NCI-H2107 treated with DMSO at 0.1 percent for 48 hours (cell line): ENCODE results near the gene GP9.
"Not testable (repeated sequence)": the region's sequence is repeated elsewhere in the genome, so short reads cannot be mapped to it uniquely, and the experiment has no call there.

Experiments
- DNase-seq: peaks from one replicate; lab custom pipeline; 2025; ENCODE audit not compliant: unreplicated experiment; lab: John Stamatoyannopoulos, UW

Gene GP9

GRCh38 chr3:129047553-129047839, 13.1 kb upstream of the GP9 start:
- no peak for DNase-seq

DNA sequence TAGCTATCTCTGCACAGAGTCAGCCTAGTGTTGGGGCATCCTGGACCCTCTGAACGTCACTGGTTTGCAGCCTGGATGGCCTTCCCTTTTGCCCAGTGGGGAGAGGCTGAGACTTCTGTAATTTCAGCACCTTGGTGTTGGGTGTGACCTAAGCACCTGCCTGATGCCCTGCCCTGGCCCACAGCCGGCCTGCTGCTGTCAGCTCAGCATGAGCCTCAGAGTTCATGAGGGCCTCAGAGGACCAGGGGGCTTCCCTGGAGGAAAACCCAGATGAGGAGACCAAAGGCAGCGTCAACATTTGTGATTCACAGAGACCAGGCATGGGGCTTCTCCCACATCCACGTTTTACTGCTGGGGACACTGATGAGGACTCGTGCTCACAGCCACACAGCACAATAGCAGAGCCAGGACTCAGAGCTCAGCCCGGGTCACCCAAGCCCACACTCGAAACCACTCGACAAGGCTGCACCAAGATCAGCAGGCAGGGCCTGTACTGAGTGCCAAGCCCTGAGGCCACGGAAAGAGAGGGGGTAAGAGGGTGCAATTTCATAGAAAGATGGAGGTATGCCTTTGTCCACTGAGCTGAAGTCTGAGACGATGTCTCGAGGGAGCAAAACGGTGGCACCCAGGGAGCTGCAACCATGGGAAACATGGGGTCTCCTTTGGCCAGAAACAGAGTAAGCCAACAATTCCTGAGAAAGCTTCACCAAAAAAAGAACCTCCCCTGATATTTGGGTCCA, 9.9 kb upstream of the GP9 start:
- no peak for DNase-seq

- DNase-seq, result no peak
Measured at GRCh38 chr3:129051871-129052340, 8.7 kb upstream of the GP9 start.

DNA sequence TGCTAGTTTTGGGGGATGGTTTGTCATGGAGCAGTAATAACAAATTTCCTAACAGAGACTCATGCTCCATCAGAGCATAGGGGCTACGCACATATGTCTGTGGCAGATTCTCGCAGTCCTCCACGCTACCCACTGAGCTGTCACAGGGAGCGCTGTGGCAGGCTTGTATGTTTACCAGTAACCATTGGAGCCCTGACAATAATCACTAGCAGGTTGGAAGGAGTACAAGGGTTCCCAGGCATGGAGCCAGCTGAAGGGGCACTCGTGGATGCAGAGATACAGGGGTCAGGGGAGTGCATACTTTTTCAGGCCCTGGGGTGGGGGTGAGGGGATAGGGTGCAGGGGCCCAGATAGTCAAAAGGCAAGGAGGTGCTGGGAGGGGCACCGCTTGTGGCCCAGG, 7.9 kb upstream of the GP9 start:
- DNase-seq, result no peak

DNA sequence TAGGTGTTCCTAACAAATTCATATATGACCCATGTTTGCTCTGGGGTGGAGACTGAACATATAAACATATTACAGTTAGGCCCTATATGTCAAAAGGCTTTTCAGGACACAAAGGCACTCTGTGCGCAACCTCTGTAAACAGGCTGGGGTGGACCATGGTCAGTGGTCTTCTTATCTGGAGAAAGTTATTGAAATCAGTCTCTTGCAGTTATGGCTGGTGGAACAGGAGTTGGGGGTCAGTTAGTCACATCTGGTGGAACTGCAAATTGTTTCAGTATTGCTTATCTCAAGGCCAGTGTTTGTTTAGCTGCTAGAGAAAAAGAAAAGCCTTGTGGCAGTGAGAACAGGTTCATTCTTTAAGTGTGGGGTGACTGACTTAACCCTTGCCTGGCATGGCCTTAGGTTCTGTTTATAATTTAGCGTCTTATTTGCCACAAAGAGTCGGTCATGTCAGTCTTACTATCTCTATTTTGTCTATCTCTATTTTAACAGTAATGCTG, 5.9 kb upstream of the GP9 start:
- no peak for DNase-seq

DNA sequence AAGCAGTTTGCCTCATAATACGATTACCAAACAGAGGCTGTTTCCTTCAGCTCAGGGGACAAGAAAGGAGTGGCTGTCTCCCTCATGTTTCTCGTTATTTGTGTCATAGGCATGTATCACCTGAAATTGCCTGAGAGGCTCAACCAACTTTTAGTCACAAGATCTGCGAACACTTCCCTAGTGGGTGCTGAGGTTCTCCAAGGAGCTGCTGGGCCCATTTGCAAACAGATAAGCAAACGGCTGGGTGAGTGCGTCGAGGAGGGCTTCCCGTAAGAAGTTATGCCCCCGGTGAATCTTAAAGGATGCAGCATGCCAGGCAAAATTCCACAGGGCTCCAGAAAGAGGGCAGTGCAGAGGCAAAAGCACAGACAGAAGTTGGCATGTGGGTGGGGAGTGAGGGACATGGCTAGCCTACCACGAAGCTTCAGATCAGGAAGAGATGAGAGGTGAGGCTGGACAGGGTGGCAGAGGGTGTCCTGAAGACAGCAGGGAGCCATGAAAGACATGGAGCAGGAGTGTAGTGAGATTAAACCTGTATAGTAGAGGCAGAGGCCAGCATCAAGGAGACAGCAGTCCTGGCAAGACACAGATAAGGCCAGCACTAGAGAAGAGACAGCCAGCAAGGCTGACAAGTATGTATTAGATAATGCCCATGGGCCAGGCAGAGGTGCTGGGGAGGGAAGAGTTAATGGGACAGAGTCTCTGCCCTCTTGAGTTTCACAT, 4.0 kb upstream of the GP9 start:
- DNase-seq, result no peak

DNA sequence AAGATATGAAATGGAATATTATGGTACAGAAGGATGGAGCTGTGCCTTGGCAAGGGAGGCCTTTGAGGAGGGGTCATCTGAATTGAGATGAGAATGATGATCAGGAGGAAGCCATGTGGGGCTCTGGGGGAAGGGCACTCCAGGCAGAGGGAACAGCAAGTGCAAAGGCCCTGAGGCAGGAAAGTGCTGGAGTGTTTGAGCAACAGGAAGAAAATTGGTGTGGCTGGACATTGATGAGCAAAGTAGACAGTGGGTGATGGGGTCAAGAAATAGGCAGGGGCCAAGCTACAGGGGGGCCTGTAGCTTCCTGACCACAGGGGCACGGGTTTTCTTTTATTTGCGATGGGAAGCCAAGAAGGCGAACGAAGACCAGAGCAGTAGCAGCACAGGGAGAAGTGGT, 3.3 kb upstream of the GP9 start:
- no peak for DNase-seq

GRCh38 chr3:129058441-129059200, 2.0 kb upstream of the GP9 start:
- peak; percentile 50 for DNase-seq

DNA sequence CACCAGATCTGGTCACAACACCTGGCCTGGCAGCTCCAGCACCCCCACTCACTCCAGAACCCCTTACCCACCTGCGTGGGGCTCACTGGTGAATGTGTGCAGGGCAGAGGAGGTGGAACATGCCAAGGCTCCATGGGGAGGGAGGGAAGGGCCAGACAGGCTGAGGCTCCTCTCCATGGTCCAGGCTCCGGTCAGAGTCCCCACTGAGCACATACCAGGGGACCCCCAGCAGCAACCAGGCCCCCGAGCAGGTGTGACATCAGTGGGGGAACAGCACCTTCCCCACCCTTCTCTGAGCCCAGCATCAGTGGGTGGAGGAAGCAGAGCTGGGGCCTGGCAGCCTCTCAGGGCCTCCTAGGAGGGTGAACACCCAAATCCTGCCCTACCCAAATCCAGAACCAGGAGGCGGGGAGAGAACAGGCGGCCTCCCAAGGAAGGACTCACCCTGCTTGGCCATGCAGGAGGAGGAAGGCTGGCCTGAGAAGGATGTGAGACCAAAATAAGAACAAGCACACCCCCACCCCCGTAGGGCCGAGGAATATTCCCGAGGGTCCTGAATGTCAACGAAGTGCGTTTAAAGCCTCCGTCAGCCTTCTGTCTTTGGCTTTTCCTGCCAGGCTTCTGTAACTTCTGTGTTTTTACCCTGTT, 1.1 kb upstream of the GP9 start:
- DNase-seq, result no peak

- peak; percentile 28 for DNase-seq
Measured at GRCh38 chr3:129061023-129061887, 676 bp downstream of the GP9 start.

DNA sequence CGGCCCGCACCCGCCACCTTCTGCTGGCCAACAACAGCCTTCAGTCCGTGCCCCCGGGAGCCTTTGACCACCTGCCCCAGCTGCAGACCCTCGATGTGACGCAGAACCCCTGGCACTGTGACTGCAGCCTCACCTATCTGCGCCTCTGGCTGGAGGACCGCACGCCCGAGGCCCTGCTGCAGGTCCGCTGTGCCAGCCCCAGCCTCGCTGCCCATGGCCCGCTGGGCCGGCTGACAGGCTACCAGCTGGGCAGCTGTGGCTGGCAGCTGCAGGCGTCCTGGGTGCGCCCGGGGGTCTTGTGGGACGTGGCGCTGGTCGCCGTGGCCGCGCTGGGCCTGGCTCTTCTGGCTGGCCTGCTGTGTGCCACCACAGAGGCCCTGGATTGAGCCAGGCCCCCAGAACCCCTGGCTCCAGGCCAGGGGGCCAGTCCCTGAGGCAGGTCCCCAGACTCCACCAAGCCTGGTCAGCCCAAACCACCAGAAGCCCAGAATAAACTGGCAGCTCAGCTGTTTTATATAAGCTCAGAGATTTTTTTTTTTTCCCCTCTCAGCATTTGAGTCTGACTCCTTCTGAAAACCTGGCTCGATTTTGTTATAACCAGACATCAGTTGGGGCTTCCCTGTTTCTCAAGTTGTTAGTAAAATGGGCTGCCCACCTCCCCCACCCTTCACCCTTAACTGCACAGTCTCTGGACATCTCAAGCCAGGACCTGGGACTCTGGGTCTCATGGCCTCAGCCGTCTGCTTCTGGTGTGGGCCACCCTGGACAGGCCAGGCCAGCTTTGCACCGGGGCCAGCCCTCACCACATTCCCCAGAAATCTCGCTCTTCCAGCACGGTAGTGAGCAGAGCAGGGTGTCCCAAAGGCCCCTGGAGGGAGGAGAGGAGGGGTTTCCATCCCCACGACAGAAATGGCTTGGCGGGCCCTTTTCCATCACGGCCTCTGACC, 1.6 kb downstream of the GP9 start:
- no peak for DNase-seq

GRCh38 chr3:129063091-129063640, 2.6 kb downstream of the GP9 start:
- DNase-seq, result no peak

DNA sequence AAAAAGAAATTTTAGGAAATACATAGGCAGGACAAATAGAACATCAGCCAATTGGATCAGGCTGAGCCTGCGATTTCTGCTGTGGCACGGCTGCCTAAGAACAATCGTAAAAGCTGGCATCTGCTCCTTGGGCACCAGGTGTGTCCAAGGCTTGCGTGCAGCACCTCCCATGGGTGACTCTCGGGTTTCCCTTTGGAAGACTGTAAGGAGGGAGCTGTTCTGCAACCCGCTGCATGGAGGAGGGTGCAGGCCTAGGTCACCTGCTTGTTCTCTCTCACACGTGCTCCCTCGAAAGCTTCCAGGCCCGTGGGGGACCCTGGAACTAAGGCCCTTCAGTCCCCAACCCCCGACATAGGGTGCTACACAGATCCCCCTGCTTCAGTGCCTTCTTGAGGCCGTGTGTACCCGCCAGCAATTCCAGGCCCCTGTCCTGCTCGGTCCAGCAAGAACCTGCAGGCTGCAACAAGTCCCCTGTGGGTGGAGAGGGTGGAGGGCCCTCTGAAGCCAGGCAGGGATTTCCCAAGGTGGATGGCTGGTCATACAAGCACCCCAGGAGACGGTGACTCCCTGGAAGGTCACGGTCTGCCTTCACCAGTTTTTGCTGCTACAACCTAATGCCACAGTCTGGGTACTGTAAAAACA, 3.4 kb downstream of the GP9 start:
- peak; percentile 81 for DNase-seq

- no peak for DNase-seq
Measured at GRCh38 chr3:129065016-129065719, 4.6 kb downstream of the GP9 start.

DNA sequence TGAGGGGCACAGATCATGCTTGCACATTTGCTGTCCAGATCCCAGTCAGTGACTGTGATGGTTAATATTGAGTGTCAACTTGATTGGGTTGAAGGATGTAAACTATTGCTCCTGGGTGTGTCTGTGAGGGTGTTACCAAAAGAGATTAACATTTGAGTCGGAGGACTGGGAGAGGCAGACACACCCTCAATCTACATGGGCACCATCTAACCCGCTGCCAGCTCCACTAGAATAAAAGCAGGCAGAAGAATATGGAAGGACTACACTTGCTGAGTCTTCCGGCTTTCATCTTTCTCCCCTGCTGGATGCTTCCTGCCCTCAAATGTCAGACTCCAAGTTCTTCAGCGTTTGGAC, 5.1 kb downstream of the GP9 start:
- DNase-seq, result no peak

GRCh38 chr3:129067719-129068118, 7.1 kb downstream of the GP9 start:
- not testable (repeated sequence) for DNase-seq

GRCh38 chr3:129068291-129068886, 7.8 kb downstream of the GP9 start:
- DNase-seq, result no peak
